Melanocyte of skin (primary cell): ENCODE measurements around the gene FKBP9. TPM values are rescaled to one million over a fixed set of nuclear protein-coding genes. Genes with fewer than 3 reads are reported as not detected.

Experiments
- small RNA-seq, 2 donors: library from RNA; depleted of rRNA; stranded (forward); fragments of <200 nt; gene quantifications; one replicate each; pipeline ENCODE3, GENCODE V24; 2012
- total RNA-seq, 2 donors: library from RNA; depleted of rRNA; stranded (reverse); fragments of >200 nt; gene quantifications; 2 replicates each; pipeline ENCODE4 v1.2.3, GENCODE V29; 2012

The FKBP9 gene
- 100 to 1,000 TPM; 134 to 202 TPM for total RNA-seq

GRCh38 chr7:32957326-32958045, at the start of gene FKBP9:
TSS of gene FKBP9 (plus strand) at chr7:32957440. CDS start at chr7:32957574, 134 bp downstream.

Small RNAs within 50 kb of the gene (small RNA-seq; reads per million reads assigned to genes)
- gene AC083863.1 (0 reads per million in 2 donors), gene RN7SL505P (0.09 to 0.12 reads per million in 2 donors), gene RNU6-388P (0 reads per million in 2 donors), gene RPS29P14 (0 reads per million in 2 donors)

Other genes with a start within 250 kb of the FKBP9 start
- gene KBTBD2, start 65.7 kb upstream of the FKBP9 start, total RNA-seq: 10 to 100 TPM; 54.9 to 59.5 TPM
- gene NT5C3A, start 105.3 kb downstream of the FKBP9 start, total RNA-seq: 100 to 1,000 TPM in 1 of 2 donors, 10 to 100 TPM in 1; 89.5 to 157 TPM
- 10 to 100 TPM in 1 of 2 donors, 1 to 10 TPM in 1; 4.8 to 10.7 TPM for gene RP9, start 152.0 kb downstream of the FKBP9 start, total RNA-seq
- 10 to 100 TPM; 11.0 to 14.8 TPM for gene BBS9, start 172.1 kb downstream of the FKBP9 start, total RNA-seq